ENCODE results near the gene BAG3. TPM values are rescaled to one million over a fixed set of nuclear protein-coding genes. Genes with fewer than 3 reads are reported as not detected.

BAG3 gene
- total RNA-seq, 4 donors from 2014 or later, result 23.8 to 38.4 (median 32.0) TPM

DNA sequence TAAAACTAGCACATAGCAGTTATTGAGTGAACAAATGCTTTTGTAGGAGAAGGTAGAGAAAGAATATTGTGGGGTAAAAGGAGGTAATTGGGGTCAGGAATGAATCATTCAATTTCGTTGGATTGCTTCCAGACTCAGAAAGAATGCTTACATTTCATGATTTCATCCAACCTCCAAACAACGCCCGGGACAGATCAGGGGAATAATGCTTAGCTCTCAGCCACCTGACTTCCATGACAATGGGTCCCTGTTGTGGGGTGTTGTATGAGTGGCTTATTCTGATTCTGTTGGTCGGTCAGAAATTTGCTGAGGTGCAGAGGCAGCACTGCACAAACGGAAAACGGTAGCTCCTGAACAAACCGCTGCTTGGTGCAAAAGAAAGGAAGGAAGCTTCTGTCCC lies 50.7 kb downstream of the BAG3 start:
- DNase-seq (ENCODE audit: low spot score in 2 of 2), result no peak
- Histone ChIP-seq H3K27ac (peak overlapping the region in 2 of 4 donors; percentile 1 to 16), H3K36me3 (no peaks in the 10 kb centered on the region), H3K9me3 (no peaks in the 10 kb centered on the region), H3K4me1 (peaks cover 0 to 7% (median 2%) of the 10 kb centered on the region in 4 donors), H3K4me3 (no peak overlapping the region), H3K27me3 (no peaks in the 10 kb centered on the region)
- 43 to 46% methylated on average over 7 of the region's 7 CpGs for WGBS, 2 donors
- TF ChIP-seq EP300 (IDR thresholded peaks at IDR 0.05) (no peak), POLR2A (IDR thresholded peaks at IDR 0.05) (no peak)
- TF ChIP-seq, protein P1, sequence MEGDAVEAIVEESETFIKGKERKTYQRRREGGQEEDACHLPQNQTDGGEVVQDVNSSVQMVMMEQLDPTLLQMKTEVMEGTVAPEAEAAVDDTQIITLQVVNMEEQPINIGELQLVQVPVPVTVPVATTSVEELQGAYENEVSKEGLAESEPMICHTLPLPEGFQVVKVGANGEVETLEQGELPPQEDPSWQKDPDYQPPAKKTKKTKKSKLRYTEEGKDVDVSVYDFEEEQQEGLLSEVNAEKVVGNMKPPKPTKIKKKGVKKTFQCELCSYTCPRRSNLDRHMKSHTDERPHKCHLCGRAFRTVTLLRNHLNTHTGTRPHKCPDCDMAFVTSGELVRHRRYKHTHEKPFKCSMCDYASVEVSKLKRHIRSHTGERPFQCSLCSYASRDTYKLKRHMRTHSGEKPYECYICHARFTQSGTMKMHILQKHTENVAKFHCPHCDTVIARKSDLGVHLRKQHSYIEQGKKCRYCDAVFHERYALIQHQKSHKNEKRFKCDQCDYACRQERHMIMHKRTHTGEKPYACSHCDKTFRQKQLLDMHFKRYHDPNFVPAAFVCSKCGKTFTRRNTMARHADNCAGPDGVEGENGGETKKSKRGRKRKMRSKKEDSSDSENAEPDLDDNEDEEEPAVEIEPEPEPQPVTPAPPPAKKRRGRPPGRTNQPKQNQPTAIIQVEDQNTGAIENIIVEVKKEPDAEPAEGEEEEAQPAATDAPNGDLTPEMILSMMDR (IDR thresholded peaks at IDR 0.05), result no peak

DNA sequence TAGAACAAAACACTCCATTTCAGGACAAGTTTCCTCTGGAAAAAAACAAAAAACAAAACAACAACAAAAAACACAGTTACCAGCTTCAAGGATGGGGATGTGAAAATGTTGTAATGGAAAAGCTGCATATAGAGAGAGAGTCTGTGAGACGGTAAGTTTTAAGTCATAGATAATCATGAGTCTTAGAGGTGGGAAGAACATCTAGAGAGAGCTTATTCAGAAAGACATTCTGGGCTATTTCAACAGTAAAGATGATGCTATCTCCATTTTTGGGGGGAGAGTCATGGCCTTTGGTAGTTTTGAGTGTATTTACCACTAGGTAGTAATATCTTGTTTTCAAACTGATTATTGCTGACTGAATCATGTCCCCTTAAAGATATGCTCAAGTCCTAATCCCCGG lies 51.4 kb downstream of the BAG3 start:
- peaks cover 0 to 7% (median 2%) of the 10 kb centered on the region in 4 donors for H3K4me1 ChIP-seq
- no peak overlapping the region for H3K4me3 ChIP-seq
- 77 to 80% methylated on average over 2 of the region's 2 CpGs for WGBS, 2 donors
- no peaks in the 10 kb centered on the region for H3K9me3 ChIP-seq
- no peaks in the 10 kb centered on the region for H3K27me3 ChIP-seq
- no peak for DNase-seq (ENCODE audit: low spot score in 2 of 2)
- H3K36me3 ChIP-seq, result no peaks in the 10 kb centered on the region
- H3K27ac ChIP-seq, result no peak overlapping the region
- TF ChIP-seq POLR2A (IDR thresholded peaks at IDR 0.05), result no peak
- TF ChIP-seq, protein P1 (IDR thresholded peaks at IDR 0.05), result no peak
- no peak for TF ChIP-seq EP300 (IDR thresholded peaks at IDR 0.05)

- H3K4me3 ChIP-seq, result no peak overlapping the region
- H3K36me3 ChIP-seq, result no peaks in the 10 kb centered on the region
- no peak for DNase-seq (ENCODE audit: low spot score in 2 of 2)
- TF ChIP-seq EP300 (IDR thresholded peaks at IDR 0.05), result no peak
- TF ChIP-seq, protein P1 (IDR thresholded peaks at IDR 0.05), result no peak
- no peak for TF ChIP-seq POLR2A (IDR thresholded peaks at IDR 0.05)
- H3K27me3 ChIP-seq, result no peaks in the 10 kb centered on the region
- H3K27ac ChIP-seq, result no peak overlapping the region
- WGBS, 2 donors, result 87% methylated on average over 9 of the region's 9 CpGs
- no peaks in the 10 kb centered on the region for H3K9me3 ChIP-seq
- peaks cover 0 to 7% (median 2%) of the 10 kb centered on the region in 4 donors for H3K4me1 ChIP-seq
These were observed 52.8 kb downstream of the BAG3 start for GRCh38 chr10:119703903-119704508.

DNA sequence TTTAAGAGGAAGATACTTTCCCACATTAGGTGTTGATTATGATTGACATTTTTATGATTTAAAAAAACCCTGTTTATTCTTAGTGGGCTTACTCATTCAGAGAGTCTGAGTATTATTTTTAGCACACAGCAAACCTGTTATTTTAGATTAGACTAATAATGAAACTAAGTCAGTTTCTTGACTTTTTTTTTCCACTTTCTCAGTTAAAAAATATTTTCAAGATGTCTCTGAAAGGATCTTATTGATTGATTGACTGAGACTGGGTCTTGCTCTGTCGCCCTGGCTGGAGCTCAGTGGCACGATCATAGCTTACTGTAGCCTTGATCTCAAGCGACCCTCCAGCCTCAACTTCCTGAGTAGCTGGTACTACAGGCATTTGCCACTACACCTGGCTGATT lies 54.3 kb downstream of the BAG3 start:
- WGBS, 2 donors, result 85 to 89% methylated on average over 3 of the region's 3 CpGs
- peak overlapping the region in 1 of 4 donors; percentile 25 for H3K27ac ChIP-seq

More for the DNA sequence above, 54.3 kb downstream of the BAG3 start:
- no peak overlapping the region for H3K4me3 ChIP-seq
- no peaks in the 10 kb centered on the region for H3K27me3 ChIP-seq
- TF ChIP-seq, protein P1 (IDR thresholded peaks at IDR 0.05), result no peak
- no peak for TF ChIP-seq POLR2A (IDR thresholded peaks at IDR 0.05)
- no peak for TF ChIP-seq EP300 (IDR thresholded peaks at IDR 0.05)
- no peaks in the 10 kb centered on the region for H3K36me3 ChIP-seq
- peaks cover 0 to 7% (median 3%) of the 10 kb centered on the region in 4 donors for H3K4me1 ChIP-seq
- DNase-seq (ENCODE audit: low spot score in 2 of 2), result no peak
- H3K9me3 ChIP-seq, result no peaks in the 10 kb centered on the region

All from tibial nerve (tissue), 4 donors.